Stimulated activated CD4-positive, alpha-beta T cell treated with anti-CD3 and anti-CD28 coated beads, Interleukin-1b, Interleukin-23, amount 100 ng/mL, for 24 hours (primary cell): ENCODE results near the gene FLCN.

ENCODE experiments used
- DNase-seq, 4 experiments: peaks; one replicate each; pipeline ENCODE4 v3.0.0-alpha.2; 2020; ENCODE audit warnings: low read depth in 4 of 4, low spot score in 1 of 4

Gene FLCN

GRCh38 chr17:17236295-17237025 lies 508 bp downstream of the FLCN start:
- DNase-seq: no peak

- DNase-seq: no peak
Measured at GRCh38 chr17:17235212-17236174, 1.5 kb downstream of the FLCN start.

- DNase-seq: no peak
Measured at GRCh38 chr17:17232303-17232621, 4.7 kb downstream of the FLCN start.

GRCh38 chr17:17231621-17232302 lies 5.2 kb downstream of the FLCN start:
- no peak for DNase-seq

- no peak for DNase-seq
Measured at GRCh38 chr17:17229416-17230384, 7.3 kb downstream of the FLCN start.

GRCh38 chr17:17228521-17229279 lies 8.3 kb downstream of the FLCN start:
- DNase-seq: no peak

- DNase-seq: no peak
Measured at GRCh38 chr17:17227608-17228520, 9.1 kb downstream of the FLCN start.

GRCh38 chr17:17226451-17227265 lies 10.3 kb downstream of the FLCN start:
- DNase-seq: no peak

- no peak for DNase-seq
Measured at GRCh38 chr17:17225901-17226300, 11.1 kb downstream of the FLCN start.

- DNase-seq: no peak
Measured at GRCh38 chr17:17224137-17224536, 12.8 kb downstream of the FLCN start.

- DNase-seq: no peak
Measured at GRCh38 chr17:17223736-17224135, 13.2 kb downstream of the FLCN start.

- no peak for DNase-seq
Measured at GRCh38 chr17:17221329-17221728, 15.6 kb downstream of the FLCN start.

- no peak for DNase-seq
Measured at GRCh38 chr17:17220529-17220928, 16.4 kb downstream of the FLCN start.

GRCh38 chr17:17217995-17218394 lies 19.0 kb downstream of the FLCN start:
- DNase-seq: no peak

GRCh38 chr17:17216776-17217175 lies 20.2 kb downstream of the FLCN start:
- no peak for DNase-seq

- DNase-seq: no peak
Measured at GRCh38 chr17:17216236-17216635, 20.7 kb downstream of the FLCN start.

- DNase-seq: no peak
Measured at GRCh38 chr17:17215575-17215974, 21.4 kb downstream of the FLCN start.
